Measurements from ENCODE around the gene CORO2A. TPM values are rescaled to one million over a fixed set of nuclear protein-coding genes. Genes with fewer than 3 reads are reported as not detected.

Gene CORO2A
- total and polyA plus RNA-seq, 9 donors = 0.13 to 3.7 (median 1.2) TPM

GRCh38 chr9:98144076-98144475, 48.4 kb downstream of the CORO2A start:
- no peak overlapping the region for H3K27ac ChIP-seq
- 78 to 93% (median 86%) methylated on average over 4 of the region's 4 CpGs for WGBS, 3 donors

GRCh38 chr9:98142925-98143481, 49.4 kb downstream of the CORO2A start:
- TF ChIP-seq CTCF (IDR thresholded peaks at IDR 0.05) (no peak), POLR2A (IDR thresholded peaks at IDR 0.05) (no peak), EP300 (IDR thresholded peaks at IDR 0.05) (no peak)
- Histone ChIP-seq H3K4me1 (ENCODE audit: insufficient read depth) (no peaks in the 10 kb centered on the region), H3K27ac (no peak overlapping the region), H3K9me3 (no peaks in the 10 kb centered on the region), H3K36me3 (no peaks in the 10 kb centered on the region), H3K27me3 (no peaks in the 10 kb centered on the region), H3K4me3 (no peak overlapping the region)
- intact Hi-C loops (cut with DNase I) = no loop called here
- DNase-seq = no peak
- 77 to 81% (median 78%) methylated on average over 8 of the region's 8 CpGs for WGBS, 3 donors

More at GRCh38 chr9:98144076-98144475, 48.4 kb downstream of the CORO2A start:
- Histone ChIP-seq H3K9me3 (no peaks in the 10 kb centered on the region), H3K4me3 (no peak overlapping the region), H3K36me3 (no peaks in the 10 kb centered on the region), H3K4me1 (ENCODE audit: insufficient read depth) (no peaks in the 10 kb centered on the region), H3K27me3 (no peaks in the 10 kb centered on the region)
- no peak for DNase-seq
- no peak for TF ChIP-seq EP300 (IDR thresholded peaks at IDR 0.05)
- TF ChIP-seq POLR2A (IDR thresholded peaks at IDR 0.05) = no peak
- TF ChIP-seq CTCF (IDR thresholded peaks at IDR 0.05) = no peak
- intact Hi-C loops (cut with DNase I) = no loop called here

- DNase-seq = no peak
- H3K4me3 ChIP-seq = no peak overlapping the region
- no peaks in the 10 kb centered on the region for H3K9me3 ChIP-seq
- WGBS, 3 donors = 76 to 86% (median 79%) methylated on average over 13 of the region's 13 CpGs
- no peak overlapping the region for H3K27ac ChIP-seq
- intact Hi-C loops (cut with DNase I) = no loop called here
- no peaks in the 10 kb centered on the region for H3K36me3 ChIP-seq
- H3K4me1 ChIP-seq (ENCODE audit: insufficient read depth) = no peaks in the 10 kb centered on the region
- no peak for TF ChIP-seq POLR2A (IDR thresholded peaks at IDR 0.05)
- no peak for TF ChIP-seq EP300 (IDR thresholded peaks at IDR 0.05)
- TF ChIP-seq CTCF (IDR thresholded peaks at IDR 0.05) = no peak
- H3K27me3 ChIP-seq = no peaks in the 10 kb centered on the region
These were observed 50.1 kb downstream of the CORO2A start for GRCh38 chr9:98142182-98142907.

- Histone ChIP-seq H3K4me1 (ENCODE audit: insufficient read depth) (no peaks in the 10 kb centered on the region), H3K36me3 (no peaks in the 10 kb centered on the region), H3K27me3 (no peaks in the 10 kb centered on the region), H3K4me3 (no peak overlapping the region), H3K9me3 (no peaks in the 10 kb centered on the region), H3K27ac (no peak overlapping the region)
- TF ChIP-seq EP300 (IDR thresholded peaks at IDR 0.05) (no peak), POLR2A (IDR thresholded peaks at IDR 0.05) (no peak), CTCF (IDR thresholded peaks at IDR 0.05) (no peak)
- WGBS, 3 donors = 82 to 88% (median 83%) methylated on average over 5 of the region's 5 CpGs
- no peak for DNase-seq
- intact Hi-C loops (cut with DNase I) = no loop called here
These were observed 51.9 kb downstream of the CORO2A start for GRCh38 chr9:98140503-98140902.

All from ovary (tissue), 9 donors.